C4-2B (cell line): ENCODE results near the gene FRG1.

Experiments
- ZFX ChIP-seq: fragments of 450-650 bp; IDR thresholded peaks from 2 replicates; pipeline ENCODE4 v1.6.1; 2017
- TF ChIP-seq, protein P1 (sequence below): fragments of 450-650 bp; conservative IDR thresholded peaks from 2 replicates; pipeline ENCODE4 v1.5.1; 2017; ENCODE audit warnings: mild to moderate bottlenecking

DNA sequence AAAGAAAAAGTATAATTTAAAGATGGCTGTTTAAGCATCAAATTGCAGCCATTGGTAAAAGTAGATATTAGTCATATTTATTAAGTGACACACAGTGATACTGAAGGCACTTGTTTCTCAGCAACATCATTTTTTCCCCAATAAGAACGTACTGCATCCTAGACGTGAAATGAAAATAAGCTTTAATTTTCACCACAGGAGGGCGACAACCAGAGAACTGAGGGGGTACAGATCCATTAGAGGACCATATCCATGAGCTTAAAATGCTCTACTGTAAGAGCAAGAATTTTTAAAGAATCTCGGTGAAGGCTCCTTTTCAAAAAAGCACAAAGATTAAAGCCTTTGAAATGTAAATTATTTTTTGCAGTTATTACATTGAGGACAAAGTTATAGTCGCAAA is 33.4 kb downstream of the FRG1 start:
- TF ChIP-seq, protein P1, sequence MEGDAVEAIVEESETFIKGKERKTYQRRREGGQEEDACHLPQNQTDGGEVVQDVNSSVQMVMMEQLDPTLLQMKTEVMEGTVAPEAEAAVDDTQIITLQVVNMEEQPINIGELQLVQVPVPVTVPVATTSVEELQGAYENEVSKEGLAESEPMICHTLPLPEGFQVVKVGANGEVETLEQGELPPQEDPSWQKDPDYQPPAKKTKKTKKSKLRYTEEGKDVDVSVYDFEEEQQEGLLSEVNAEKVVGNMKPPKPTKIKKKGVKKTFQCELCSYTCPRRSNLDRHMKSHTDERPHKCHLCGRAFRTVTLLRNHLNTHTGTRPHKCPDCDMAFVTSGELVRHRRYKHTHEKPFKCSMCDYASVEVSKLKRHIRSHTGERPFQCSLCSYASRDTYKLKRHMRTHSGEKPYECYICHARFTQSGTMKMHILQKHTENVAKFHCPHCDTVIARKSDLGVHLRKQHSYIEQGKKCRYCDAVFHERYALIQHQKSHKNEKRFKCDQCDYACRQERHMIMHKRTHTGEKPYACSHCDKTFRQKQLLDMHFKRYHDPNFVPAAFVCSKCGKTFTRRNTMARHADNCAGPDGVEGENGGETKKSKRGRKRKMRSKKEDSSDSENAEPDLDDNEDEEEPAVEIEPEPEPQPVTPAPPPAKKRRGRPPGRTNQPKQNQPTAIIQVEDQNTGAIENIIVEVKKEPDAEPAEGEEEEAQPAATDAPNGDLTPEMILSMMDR = peak; percentile 53
- TF ChIP-seq ZFX = no peak
